IMR-90 (cell line): ENCODE results near the gene FIGLA.

ENCODE experiments used
- CEBPB ChIP-seq: IDR thresholded peaks from 2 replicates; pipeline ENCODE4 v1.6.1; 2012; ENCODE audit warnings: low read depth, low read length, improper control_type of control experiment
- CHD1 ChIP-seq: IDR thresholded peaks from 2 replicates; pipeline ENCODE4 v1.6.1; 2012; ENCODE audit warnings: low read depth, low read length, improper control_type of control experiment
- CTCF ChIP-seq: conservative IDR thresholded peaks from 2 replicates; pipeline ENCODE4 v1.5.1; 2012; ENCODE audit warnings: mild to moderate bottlenecking, low read depth, low read length, improper control_type of control experiment
- ELK1 ChIP-seq: fragments of 150-350 bp; IDR thresholded peaks from 2 replicates; pipeline ENCODE4 v1.6.1; 2016; ENCODE audit warnings: low read depth, mild to moderate bottlenecking, low read length, moderate library complexity, borderline replicate concordance
- FOS ChIP-seq: fragments of 150-350 bp; IDR thresholded peaks from 2 replicates; pipeline ENCODE4 v1.6.1; 2016; ENCODE audit warnings: low read depth, low read length
- MAZ ChIP-seq: IDR thresholded peaks from 2 replicates; pipeline ENCODE4 v1.6.1; 2012; ENCODE audit warnings: low read depth, mild to moderate bottlenecking, low read length, improper control_type of control experiment, moderate library complexity, borderline replicate concordance
- MXI1 ChIP-seq: IDR thresholded peaks from 2 replicates; pipeline ENCODE4 v1.6.1; 2012; ENCODE audit warnings: low read depth, mild to moderate bottlenecking, low read length, moderate library complexity, borderline replicate concordance
- POLR2A ChIP-seq: IDR thresholded peaks from 2 replicates; pipeline ENCODE4 v1.6.1; 2012; ENCODE audit warnings: mild to moderate bottlenecking, low read depth, low read length

- TF ChIP-seq CTCF, result no peak
- TF ChIP-seq MXI1, result no peak
- TF ChIP-seq FOS, result no peak
- TF ChIP-seq POLR2A, result no peak
- no peak for TF ChIP-seq MAZ
- TF ChIP-seq ELK1, result no peak
- TF ChIP-seq CHD1, result no peak
- no peak for TF ChIP-seq CEBPB
Measured at GRCh38 chr2:70834881-70835280, 44.4 kb upstream of the FIGLA start.
